ENCODE measurements around the gene XPO6. TPM values are rescaled to one million over a fixed set of nuclear protein-coding genes. Genes with fewer than 3 reads are reported as not detected.

XPO6 gene
- polyA plus RNA-seq, 1 donor = 83.1 TPM

- DNase-seq = no peak
Observed at GRCh38 chr16:28063591-28064061, 148.1 kb downstream of the XPO6 start, which contains the start of gene GSG1L. Gene GSG1L, minus strand, starts transcription at chr16:28063714. Its CDS starts 290 bp downstream, at chr16:28063424.

GRCh38 chr16:28062847-28063521, 148.8 kb downstream of the XPO6 start:
- no peak for DNase-seq

GRCh38 chr16:28062261-28062846, 149.4 kb downstream of the XPO6 start:
- DNase-seq = no peak

DNA sequence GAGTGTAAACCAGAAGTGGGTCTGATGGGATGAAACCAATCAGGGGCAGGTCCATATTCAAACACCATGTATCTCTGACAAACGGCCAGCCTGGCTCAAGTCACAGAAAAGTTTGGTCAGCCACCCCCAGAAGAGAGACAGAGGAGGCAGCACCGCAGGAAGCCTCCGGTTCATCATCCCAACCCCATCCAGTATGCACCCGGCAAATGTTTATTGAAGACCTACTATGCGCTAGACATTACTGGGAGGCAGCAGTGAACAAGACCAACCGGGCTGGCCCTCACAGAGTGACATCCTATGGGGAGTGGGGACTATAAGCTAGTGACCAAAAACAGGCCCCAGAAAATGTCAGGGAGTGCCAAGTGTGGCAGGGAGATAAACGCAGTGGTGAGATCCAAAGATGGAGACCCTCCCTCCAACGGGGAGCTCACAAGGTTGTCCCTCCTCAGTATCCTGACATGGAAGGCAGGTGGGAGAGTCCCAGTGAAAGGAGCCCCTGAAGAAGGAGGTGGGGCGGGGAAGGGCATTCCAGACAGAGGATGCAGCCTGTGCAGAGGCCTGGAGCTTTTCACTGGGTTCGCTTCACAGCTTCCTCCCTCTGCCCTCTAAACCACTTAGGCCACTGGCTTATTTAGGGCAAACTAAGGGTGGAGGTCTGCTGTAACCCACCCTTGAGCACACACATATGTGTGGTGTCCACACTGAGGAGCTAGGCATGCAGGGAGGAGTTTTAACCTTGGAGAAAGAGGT, 150.2 kb downstream of the XPO6 start:
- no peak for DNase-seq

GRCh38 chr16:28059841-28060575, 151.8 kb downstream of the XPO6 start:
- DNase-seq = no peak

DNA sequence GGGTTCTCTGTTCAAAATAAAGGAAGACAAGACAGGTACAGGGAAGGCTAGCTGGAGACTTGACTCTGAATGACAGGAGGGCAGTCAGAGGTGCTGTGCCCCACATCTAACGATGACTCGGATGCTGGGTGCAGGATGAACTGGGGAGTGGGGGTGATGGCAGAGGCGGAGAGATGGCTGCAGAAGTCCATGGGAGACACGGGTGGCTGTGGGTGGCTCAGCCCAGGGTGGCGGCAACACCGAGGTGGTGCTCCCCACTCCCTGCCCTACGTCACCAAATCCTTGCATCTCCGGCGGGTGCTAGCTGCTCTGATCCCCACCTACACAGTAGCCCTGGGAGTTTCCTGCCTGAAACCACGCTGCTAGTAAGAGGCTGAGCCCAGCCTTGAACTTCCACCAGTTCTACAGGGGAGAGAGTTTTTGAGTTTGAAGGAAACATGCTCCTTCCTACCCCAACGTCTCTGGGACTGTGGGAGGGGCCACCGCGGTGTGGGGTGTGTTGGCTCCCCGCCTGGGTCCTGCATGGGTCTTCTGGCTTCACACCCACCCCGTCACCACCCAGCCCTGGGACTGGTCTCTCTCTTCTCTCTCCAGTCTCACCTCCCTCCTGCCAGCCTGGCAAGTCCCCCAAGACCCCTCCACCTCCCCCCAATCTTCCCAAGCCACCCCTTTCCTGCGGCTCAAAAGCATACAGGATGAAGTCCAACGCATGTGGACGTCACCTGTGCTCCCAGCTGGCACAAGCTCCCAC, 152.8 kb downstream of the XPO6 start:
- DNase-seq = no peak

- DNase-seq = no peak
Observed at GRCh38 chr16:28057949-28058348, 153.8 kb downstream of the XPO6 start.

- DNase-seq = no peak
Observed at GRCh38 chr16:28053461-28053860, 158.3 kb downstream of the XPO6 start.

DNA sequence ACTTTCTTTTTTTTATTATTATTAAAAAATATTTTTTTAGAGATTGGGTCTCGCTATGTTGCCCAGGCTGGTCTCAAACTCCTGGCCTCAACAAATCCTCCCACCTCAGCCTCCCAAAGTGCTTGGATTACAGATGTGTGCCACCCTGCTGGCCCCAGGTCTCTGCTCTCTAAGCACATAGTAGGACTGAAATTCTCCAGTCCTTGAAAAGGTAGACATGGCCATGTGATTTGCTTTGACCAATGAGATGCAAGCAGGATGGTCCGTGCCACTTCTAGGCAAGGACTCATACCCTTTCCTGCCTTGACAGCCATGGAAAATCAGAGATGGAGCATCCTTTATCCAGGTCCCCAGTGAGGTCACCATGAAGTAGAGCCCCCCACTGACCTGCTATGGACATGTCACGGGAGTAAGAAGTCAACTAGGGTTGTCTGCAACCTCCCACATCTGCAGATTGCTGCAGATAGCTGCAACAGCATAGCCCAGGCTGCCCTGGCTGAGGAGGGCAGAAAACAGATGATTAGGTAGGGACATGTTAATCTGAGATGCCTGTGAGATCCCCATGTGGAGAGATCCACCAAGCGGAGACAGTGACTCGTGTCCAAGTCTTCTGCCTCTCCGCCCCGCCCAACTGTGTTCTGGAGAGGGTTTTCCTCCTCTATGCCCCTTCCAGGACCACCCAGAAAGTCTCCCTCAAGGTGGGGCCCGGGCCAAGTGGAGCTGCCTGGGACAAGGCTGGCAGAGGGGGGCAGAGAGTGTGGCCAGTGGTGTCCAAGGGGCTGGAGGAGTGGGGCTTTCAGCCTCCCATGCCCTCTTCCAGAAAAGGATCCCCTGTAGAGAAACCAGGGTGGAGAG, 159.3 kb downstream of the XPO6 start:
- no peak for DNase-seq

DNA sequence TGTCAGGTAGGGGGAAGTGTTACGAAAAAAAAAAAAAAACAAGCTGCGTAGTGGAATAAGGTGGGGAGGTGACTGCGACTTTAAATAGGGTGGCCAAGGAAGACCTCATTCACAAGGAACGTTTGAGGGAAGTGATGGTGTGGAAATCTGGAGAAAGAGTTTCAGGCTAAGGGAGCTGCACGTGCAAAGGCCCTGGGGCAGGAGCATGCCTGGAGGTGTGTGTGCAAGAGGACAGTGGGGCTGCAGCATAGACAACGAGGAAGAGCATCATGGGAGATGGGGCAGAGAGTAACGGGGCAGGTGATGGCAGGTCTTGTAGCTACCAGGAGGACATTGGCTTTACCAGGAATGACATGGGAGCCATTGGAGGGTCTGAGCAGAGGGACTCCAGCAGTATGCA, 160.3 kb downstream of the XPO6 start:
- DNase-seq = no peak

Other genes with a start within 250 kb of the XPO6 start
- 0.20 TPM for gene GSG1L, start 148.3 kb downstream of the XPO6 start, polyA plus RNA-seq (ENCODE audit: insufficient read length)
- gene SBK1, start 80.6 kb upstream of the XPO6 start, polyA plus RNA-seq (ENCODE audit: insufficient read length) = 16.9 TPM
- gene NPIPB6, start 151.5 kb upstream of the XPO6 start, polyA plus RNA-seq (ENCODE audit: insufficient read length) = 3.8 TPM
- gene EIF3CL, start 191.9 kb upstream of the XPO6 start, polyA plus RNA-seq (ENCODE audit: insufficient read length) = 98.7 TPM

Measured in left kidney (tissue), 2 donors.